SU-DHL-6 (cell line): ENCODE results near the gene THUMPD2.

Source experiments
- H2AFZ ChIP-seq: fragments of 200-600 bp; sonication (generic); 2 replicates; pipeline ENCODE4 v1.6.1; 2014; ENCODE audit warnings: low read depth, mild to moderate bottlenecking, moderate library complexity, mixed read lengths, antibody characterized with exemption, low read length; ENCODE audit not compliant: severe bottlenecking
- H3F3A ChIP-seq: fragments of 200-600 bp; shearing (Covaris generic); 2 replicates; pipeline ENCODE4 v1.6.0; 2016; ENCODE audit warnings: antibody characterized with exemption, mild to moderate bottlenecking; ENCODE audit not compliant: insufficient read depth
- H3K27ac ChIP-seq: fragments of 200-600 bp; sonication (generic); 2 replicates; pipeline ENCODE4 v1.5.1; 2016; ENCODE audit warnings: low read depth, mild to moderate bottlenecking, low read length, moderate library complexity, mixed read lengths
- H3K27me3 ChIP-seq: fragments of 200-600 bp; sonication (generic), shearing (Covaris generic); 2 replicates; pipeline ENCODE4 v1.6.0; 2014; ENCODE audit warnings: mild to moderate bottlenecking, low read length
- H3K36me3 ChIP-seq: fragments of 200-600 bp; sonication (generic); 2 replicates; pipeline ENCODE4 v1.6.1; 2014; ENCODE audit warnings: mild to moderate bottlenecking, low read length, mixed read lengths
- H3K4me2 ChIP-seq: fragments of 300-600, 200-600 bp; shearing (Covaris generic), sonication (generic); 2 replicates; pipeline ENCODE4 v1.6.0; 2014; ENCODE audit warnings: low read length, low read depth, mild to moderate bottlenecking; ENCODE audit not compliant: poor library complexity, severe bottlenecking
- H3K4me3 ChIP-seq: fragments of 200-600 bp; sonication (generic); 2 replicates; pipeline ENCODE4 v1.5.1; 2014; ENCODE audit warnings: antibody characterized with exemption, low read length, mild to moderate bottlenecking, mixed read lengths; ENCODE audit not compliant: insufficient read depth, poor library complexity, severe bottlenecking
- H3K79me2 ChIP-seq: fragments of 200-600 bp; sonication (generic); 2 replicates; pipeline ENCODE4 v1.6.1; 2014; ENCODE audit warnings: mild to moderate bottlenecking, low read length, moderate library complexity; ENCODE audit not compliant: insufficient read depth
- H3K9ac ChIP-seq: fragments of 200-600 bp; sonication (generic); 2 replicates; pipeline ENCODE4 v1.7.0; 2014; ENCODE audit warnings: mild to moderate bottlenecking, low read length
- H3K9me2 ChIP-seq: fragments of 200-600 bp; sonication (generic); replicated peaks from 2 replicates; pipeline ENCODE4 v1.6.1; 2014; ENCODE audit warnings: low read length; ENCODE audit not compliant: insufficient read depth
- H3K9me3 ChIP-seq: fragments of 200-600 bp; sonication (generic); 2 replicates; pipeline ENCODE4 v1.6.1; 2014; ENCODE audit warnings: low read length, mixed read lengths; ENCODE audit not compliant: insufficient read depth
- H4K20me1 ChIP-seq: fragments of 200-600 bp; sonication (generic); 2 replicates; pipeline ENCODE4 v1.6.1; 2014; ENCODE audit warnings: low read depth, mild to moderate bottlenecking, antibody characterized with exemption, low read length, moderate library complexity, mixed read lengths
- CTCF ChIP-seq: fragments of 200-600 bp; sonication (generic); IDR thresholded peaks from one replicate; pipeline ENCODE4 v1.5.1; 2017; ENCODE audit warnings: antibody characterized with exemption, mild to moderate bottlenecking, low read length, moderate library complexity; ENCODE audit not compliant: insufficient read depth, poor library complexity, severe bottlenecking
- EZH2phosphoT487 ChIP-seq: fragments of 200-600 bp; sonication (generic), shearing (Covaris generic); conservative IDR thresholded peaks from 2 replicates; pipeline ENCODE4 v1.6.1; 2018; ENCODE audit warnings: mild to moderate bottlenecking, antibody characterized with exemption, low read length, moderate library complexity, mixed read lengths

The THUMPD2 gene

GRCh38 chr2:39762448-39762847 is 16.6 kb downstream of the THUMPD2 start:
- Histone ChIP-seq H3K36me3 (peaks cover 61% of the 10 kb centered on the region), H3F3A (no peaks in the 10 kb centered on the region), H3K9me3 (no peaks in the 10 kb centered on the region), H3K9ac (no peak overlapping the region), H3K4me3 (no peak overlapping the region), H3K27ac (no peak overlapping the region), H4K20me1 (0 out of 2 replicates have a peak, but pooled peaks cover 6% of the 10 kb centered on the region), H3K27me3 (no peaks in the 10 kb centered on the region), H2AFZ (no peak overlapping the region), H3K79me2 (no peaks in the 10 kb centered on the region), H3K9me2 (no peaks in the 10 kb centered on the region), H3K4me2 (no peak overlapping the region)
- TF ChIP-seq EZH2phosphoT487 (no peak), CTCF (no peak)

GRCh38 chr2:39757156-39757555 is 21.9 kb downstream of the THUMPD2 start:
- Histone ChIP-seq H3F3A (0 out of 2 replicates have a peak, but pooled peaks cover 3% of the 10 kb centered on the region), H3K9ac (no peak overlapping the region), H3K27ac (no peak overlapping the region), H3K27me3 (no peaks in the 10 kb centered on the region), H3K4me3 (no peak overlapping the region), H3K79me2 (no peaks in the 10 kb centered on the region), H3K9me2 (no peaks in the 10 kb centered on the region), H3K4me2 (no peak overlapping the region), H3K36me3 (peaks cover 70% of the 10 kb centered on the region), H2AFZ (no peak overlapping the region), H3K9me3 (no peaks in the 10 kb centered on the region), H4K20me1 (no peaks in the 10 kb centered on the region)
- no peak for TF ChIP-seq CTCF
- no peak for TF ChIP-seq EZH2phosphoT487

- no peak overlapping the region for H3K27ac ChIP-seq
- H2AFZ ChIP-seq = no peak overlapping the region
- H3K27me3 ChIP-seq = no peaks in the 10 kb centered on the region
- no peak overlapping the region for H3K4me2 ChIP-seq
- no peak overlapping the region for H3K9ac ChIP-seq
- TF ChIP-seq EZH2phosphoT487 (no peak), CTCF (no peak)
- H3K9me3 ChIP-seq = no peaks in the 10 kb centered on the region
- H3F3A ChIP-seq = 0 out of 2 replicates have a peak, but pooled peaks cover 3% of the 10 kb centered on the region
- H3K79me2 ChIP-seq = no peaks in the 10 kb centered on the region
- H3K4me3 ChIP-seq = no peak overlapping the region
- no peaks in the 10 kb centered on the region for H3K9me2 ChIP-seq
- H4K20me1 ChIP-seq = no peaks in the 10 kb centered on the region
- peaks cover 62% of the 10 kb centered on the region for H3K36me3 ChIP-seq
These were observed 23.6 kb downstream of the THUMPD2 start for GRCh38 chr2:39755466-39755865.
